B cell (primary cell): Measurements from ENCODE around the gene TAF10. TPM values are rescaled to one million over a fixed set of nuclear protein-coding genes. Genes with fewer than 3 reads are reported as not detected.

Source experiments
- ATAC-seq: fragments of 200-7000 bp; cut with Tn5 transposase; one replicate; pipeline ENCODE4 v1.10.0; 2021; ENCODE audit warnings: low read depth, mild to moderate bottlenecking, moderate number of reproducible peaks, moderate library complexity
- CTCF ChIA-PET: fragments of 350-600 bp; sonication (Branson Sonifier 250); formaldehyde crosslinking; loops from one replicate; lab custom pipeline; 2021; ENCODE audit warnings: antibody characterized with exemption, inconsistent platforms; lab: Charles Lee
- POLR2A ChIA-PET: fragments of 350-600 bp; sonication (Branson Sonifier 250); formaldehyde crosslinking; loops from one replicate; lab custom pipeline; 2021; ENCODE audit warnings: antibody characterized with exemption; lab: Charles Lee
- DNase-seq: peaks from one replicate; pipeline ENCODE4 v3.0.0; 2013
- H2AFZ ChIP-seq: 2 replicates; pipeline ENCODE4 v1.6.1; 2012; ENCODE audit warnings: mild to moderate bottlenecking, low read depth, low read length; ENCODE audit not compliant: insufficient read depth, poor library complexity, severe bottlenecking
- H3K27ac ChIP-seq, 2 donors: 1 replicate in 1 of 2; 2 replicates in 1 of 2; pipeline ENCODE4 v1.5.1; 2012 to 2013; ENCODE audit warnings: low read length in 2 of 2, mild to moderate bottlenecking in 2 of 2, moderate library complexity in 1 of 2
- H3K27me3 ChIP-seq, 4 experiments: fragments of 200-600 bp in 1 of 4; sonication (generic) in 1 of 4; replicated peaks in 1 of 4; 1 replicate in 2 of 4; 2 replicates in 2 of 4; pipeline versions ENCODE4 v1.6.1 to v1.7.0; 2013 to 2016; ENCODE audit warnings: low read length in 3 of 4, mild to moderate bottlenecking in 2 of 4, mixed read lengths in 1 of 4, moderate library complexity in 1 of 4; ENCODE audit not compliant: insufficient read depth in 4 of 4, control insufficient read depth in 3 of 4; ENCODE audit errors: control extremely low read depth in 1 of 4
- H3K36me3 ChIP-seq, 2 experiments: replicated peaks in 1 of 2; 1 replicate in 1 of 2; 2 replicates in 1 of 2; pipeline versions ENCODE4 v1.6.1 to v1.7.1; 2013; ENCODE audit warnings: low read length in 1 of 2; ENCODE audit not compliant: insufficient read depth in 2 of 2, control insufficient read depth in 1 of 2; ENCODE audit errors: control extremely low read depth in 1 of 2, extremely low read depth in 1 of 2
- H3K4me1 ChIP-seq, 2 donors: fragments of 200-600 bp in 1 of 2; sonication (generic) in 1 of 2; 1 replicate in 1 of 2; 2 replicates in 1 of 2; pipeline versions ENCODE4 v1.5.1 to v1.6.1; 2013 to 2017; ENCODE audit warnings: low read length in 2 of 2; ENCODE audit not compliant: control insufficient read depth in 2 of 2, insufficient read depth in 2 of 2
- H3K4me2 ChIP-seq: replicated peaks from 2 replicates; pipeline ENCODE3; 2012; ENCODE audit warnings: mild to moderate bottlenecking, low read depth, low read length; ENCODE audit not compliant: poor library complexity, severe bottlenecking
- H3K4me3 ChIP-seq, 5 experiments: fragments of 200-600 bp in 1 of 5; sonication (generic) in 1 of 5; 1 replicate in 3 of 5; 2 replicates in 2 of 5; pipeline versions ENCODE4 v1.5.1 to v1.7.0; 2011 to 2016; ENCODE audit warnings: low read length in 4 of 5, mild to moderate bottlenecking in 4 of 5, low read depth in 2 of 5, control low read depth in 1 of 5, moderate library complexity in 1 of 5; ENCODE audit not compliant: insufficient read depth in 1 of 5; ENCODE audit errors: control extremely low read depth in 1 of 5, extremely low read depth in 1 of 5
- H3K79me2 ChIP-seq: fragments of 200-600 bp; sonication (generic); one replicate; pipeline ENCODE4 v1.6.0; 2016; ENCODE audit warnings: low read length; ENCODE audit not compliant: control insufficient read depth, insufficient read depth
- H3K9ac ChIP-seq: fragments of 200-600 bp; sonication (generic); 2 replicates; pipeline ENCODE4 v1.6.1; 2017; ENCODE audit warnings: mild to moderate bottlenecking, low read length, moderate library complexity
- H3K9me3 ChIP-seq, 3 donors: one replicate each; pipeline versions ENCODE4 v1.6.1 to v1.7.1; 2013; ENCODE audit warnings: low read length in 2 of 3; ENCODE audit not compliant: control insufficient read depth in 2 of 3, insufficient read depth in 1 of 3; ENCODE audit errors: control extremely low read depth in 1 of 3
- H4K20me1 ChIP-seq: 2 replicates; pipeline ENCODE4 v1.6.0; 2012; ENCODE audit warnings: mild to moderate bottlenecking, low read length; ENCODE audit not compliant: insufficient read depth, control insufficient read depth, poor library complexity, severe bottlenecking
- H3K27ac Mint-ChIP-seq: one replicate; pipeline ENCODE4 v1.8.0; 2021; ENCODE audit warnings: mixed read lengths
- H3K27me3 Mint-ChIP-seq: one replicate; pipeline ENCODE4 v1.8.0; 2021; ENCODE audit warnings: mixed read lengths
- H3K4me1 Mint-ChIP-seq: one replicate; pipeline ENCODE4 v1.8.0; 2021; ENCODE audit warnings: mixed read lengths
- H3K4me3 Mint-ChIP-seq: one replicate; pipeline ENCODE4 v1.8.0; 2021; ENCODE audit warnings: mixed read lengths
- H3K9me3 Mint-ChIP-seq: one replicate; pipeline ENCODE4 v1.8.0; 2022; ENCODE audit warnings: mixed read lengths; ENCODE audit not compliant: insufficient read depth
- CTCF ChIP-seq: fragments of 200-600 bp; IDR thresholded peaks from one replicate; pipeline ENCODE4 v1.8.0; 2022; ENCODE audit warnings: antibody characterized with exemption, mild to moderate bottlenecking
- EZH2 ChIP-seq: IDR thresholded peaks from 2 replicates; pipeline ENCODE4 v1.6.1; 2012; ENCODE audit warnings: borderline replicate concordance, low read depth, mild to moderate bottlenecking, moderate library complexity, low read length; ENCODE audit not compliant: insufficient read depth, poor library complexity, severe bottlenecking
- WGBS: methylation state at CpG from one replicate; pipeline ENCODE4 v1.1.5; 2013; ENCODE audit warnings: missing lambda C conversion rate; ENCODE audit not compliant: insufficient coverage; 5-methylcytosine and 5-hydroxymethylcytosine counted together
- intact Hi-C: fragments of 100-400 bp; cut with micrococcal nuclease; formaldehyde crosslinking; loops from one replicate; pipeline ENCODE4 v1.10.0; 2022
- polyA plus RNA-seq: library from polyadenylated mRNA; depleted of rRNA; stranded (reverse); fragments of >200 nt; gene quantifications from 2 replicates; pipeline ENCODE4 v1.2.3, GENCODE V29; 2012
- total RNA-seq, 2 donors: library from RNA; stranded (reverse); fragments of 120-200 nt in 1 of 2; gene quantifications; 1 replicate in 1 of 2; 2 replicates in 1 of 2; pipeline versions ENCODE4 v1.2.3 to v1.2.4, GENCODE V29; 2013 to 2022

Gene TAF10
- total and polyA plus RNA-seq, 2 donors (not counting 1 experiment from before 2014, with no cell fraction given), result 114 to 156 TPM

DNA sequence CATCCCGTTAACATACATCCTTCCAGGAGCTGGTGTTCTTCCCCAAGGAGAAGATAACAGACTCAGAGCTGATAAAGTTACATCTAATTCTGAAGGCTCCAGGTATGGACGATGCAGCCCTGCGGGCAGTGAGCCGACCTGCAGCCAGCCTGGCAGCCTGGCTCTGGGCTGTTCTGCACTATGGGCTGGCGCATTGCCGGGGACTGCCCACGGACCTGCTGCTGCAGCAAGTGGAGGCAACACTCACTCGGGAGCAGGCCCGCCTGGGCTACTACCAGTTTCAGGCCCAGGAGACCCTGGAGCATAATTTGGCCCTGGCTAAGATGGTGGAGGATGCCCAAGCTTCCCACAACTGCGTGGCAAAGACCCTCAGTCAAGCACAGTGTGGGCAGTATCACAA is 48.3 kb downstream of the TAF10 start:
- WGBS, result 98% methylated on average over 10 of the region's 10 CpGs
- Histone ChIP-seq H3K36me3 (peaks cover 0 to 2% of the 10 kb centered on the region in 2 experiments), H3K27ac (no peak overlapping the region), H3K9ac (no peak overlapping the region), H3K4me2 (no peak overlapping the region), H3K9me3 (no peaks in the 10 kb centered on the region), H2AFZ (no peak overlapping the region), H3K4me1 (no peaks in the 10 kb centered on the region), H3K4me3 (no peak overlapping the region), H4K20me1 (no peaks in the 10 kb centered on the region), H3K27me3 (no peaks in the 10 kb centered on the region), H3K79me2 (no peaks in the 10 kb centered on the region)
- ChIA-PET CTCF (interaction anchor here (0.6 kb wide), 1 partner anchor 33 kb away, joined by 3 read pairs; no protein-coding TSS in a partner anchor), POLR2A (interaction anchor here (0.6 kb wide), 1 partner anchor 12 kb away, joined by 3 read pairs; no protein-coding TSS in a partner anchor)
- intact Hi-C loops, result no loop called here
- Mint-ChIP-seq H3K27me3 (no peaks in the 10 kb centered on the region), H3K4me1 (no peaks in the 10 kb centered on the region), H3K9me3 (no peaks in the 10 kb centered on the region), H3K27ac (no peak overlapping the region), H3K4me3 (no peak overlapping the region)
- no peak for TF ChIP-seq EZH2
- TF ChIP-seq CTCF, result no peak
- ATAC-seq (no peak), DNase-seq (no peak)

DNA sequence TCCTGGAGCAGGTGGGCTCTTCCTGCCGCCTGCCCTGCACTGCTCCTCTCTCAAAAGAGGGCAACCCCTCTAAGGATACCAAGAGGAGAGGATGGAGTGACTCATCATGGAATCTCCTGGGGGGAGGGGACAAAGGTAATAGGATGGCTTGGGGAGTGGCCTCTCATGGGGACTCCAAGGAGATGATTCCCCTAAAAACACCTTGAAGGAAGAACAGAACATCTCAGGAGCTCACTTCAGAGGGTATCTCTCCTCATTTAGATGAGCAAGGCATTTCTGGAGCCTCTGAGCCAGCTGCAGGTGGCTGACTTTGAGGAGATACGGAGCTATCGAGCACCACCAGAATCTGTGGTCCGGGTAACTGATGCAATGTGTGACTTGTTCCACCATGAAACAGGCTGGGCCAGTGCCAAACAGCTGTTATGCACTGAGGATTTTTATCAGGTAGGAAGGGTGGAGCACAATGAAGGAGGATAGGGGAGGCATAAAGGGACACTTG is 48.8 kb downstream of the TAF10 start:
- no peak for DNase-seq
- Mint-ChIP-seq H3K27ac (no peak overlapping the region), H3K9me3 (no peaks in the 10 kb centered on the region), H3K27me3 (no peaks in the 10 kb centered on the region), H3K4me1 (no peaks in the 10 kb centered on the region), H3K4me3 (no peak overlapping the region)
- H3K36me3 ChIP-seq, result peaks cover 0 to 2% of the 10 kb centered on the region in 2 experiments
- H3K4me2 ChIP-seq, result no peak overlapping the region
- no peak overlapping the region for H3K4me3 ChIP-seq
- no peak overlapping the region for H3K27ac ChIP-seq
- CTCF ChIA-PET, result interaction anchor here (0.6 kb wide), 1 partner anchor 33 kb away, joined by 3 read pairs; no protein-coding TSS in a partner anchor
- POLR2A ChIA-PET, result interaction anchor here (0.6 kb wide), 1 partner anchor 12 kb away, joined by 3 read pairs; no protein-coding TSS in a partner anchor
- ATAC-seq, result no peak
- H3K9ac ChIP-seq, result no peak overlapping the region
- intact Hi-C loops, result no loop called here
- 93% methylated on average over 3 of the region's 4 CpGs for whole genome bisulfite sequencing
- no peaks in the 10 kb centered on the region for H3K4me1 ChIP-seq
- H2AFZ ChIP-seq, result no peak overlapping the region
- H3K27me3 ChIP-seq, result no peaks in the 10 kb centered on the region
- no peaks in the 10 kb centered on the region for H4K20me1 ChIP-seq
- TF ChIP-seq EZH2 (no peak), CTCF (no peak)
- H3K79me2 ChIP-seq, result no peaks in the 10 kb centered on the region
- no peaks in the 10 kb centered on the region for H3K9me3 ChIP-seq
